Measurements from ENCODE around the gene SNCAIP. TPM values are rescaled to one million over a fixed set of nuclear protein-coding genes. Genes with fewer than 3 reads are reported as not detected.

SNCAIP gene
- total RNA-seq = 0.09 and 0.16 TPM in 2 replicates

DNA sequence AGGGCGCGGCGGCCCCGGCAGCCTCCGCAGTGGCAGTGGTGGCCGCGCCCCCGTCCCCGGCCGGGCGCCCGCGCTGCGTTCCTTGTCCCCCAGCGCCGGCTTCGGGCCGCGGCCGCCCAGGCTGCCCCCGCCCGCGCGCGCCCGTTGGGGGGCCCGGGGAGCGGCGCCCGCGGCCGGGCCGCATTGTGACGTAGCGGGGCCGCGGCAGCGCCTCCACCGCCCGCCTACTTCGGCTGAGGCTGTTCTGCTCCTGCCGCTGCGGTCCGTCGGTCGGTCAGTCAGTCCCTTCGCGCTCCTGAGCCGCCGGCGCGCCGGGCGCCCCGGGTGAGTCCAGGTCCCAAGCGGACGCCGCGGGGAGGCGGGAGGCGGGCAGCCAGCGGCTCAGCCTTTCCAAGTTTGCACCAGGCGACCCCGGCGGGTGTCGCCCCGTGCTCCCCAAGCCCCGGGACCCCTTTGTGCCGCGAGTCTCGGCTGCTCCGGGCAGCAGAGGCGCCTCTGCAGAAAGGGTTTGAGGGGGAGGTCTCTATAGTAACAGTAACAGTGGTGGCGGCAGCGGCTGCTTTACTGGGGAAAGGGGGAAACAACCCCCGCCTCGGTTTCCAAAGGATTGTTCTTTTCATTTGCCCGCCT lies at the start of gene SNCAIP:
SNCAIP (plus strand) TSS at position 277 of the 630 bp plus-strand sequence. CDS start 78,898 bp downstream, outside the sequence.

Other genes starting within 250 kb of the SNCAIP start
- 20.0 and 38.6 TPM in 2 replicates for gene LOX, start 234.0 kb upstream of the SNCAIP start, total RNA-seq
- gene ZNF474, start 182.7 kb upstream of the SNCAIP start, total RNA-seq = 0.09 and 0.16 TPM in 2 replicates